Effector memory CD4-positive, alpha-beta T cell (primary cell): ENCODE measurements around the gene ATRIP.

Experiments
- DNase-seq, 3 donors: peaks; one replicate each; pipeline ENCODE4 v3.0.0-alpha.2; 2020
- H3K27ac ChIP-seq: 2 replicates; pipeline ENCODE4 v1.7.0; 2013; ENCODE audit warnings: mild to moderate bottlenecking, low read length, moderate library complexity; ENCODE audit not compliant: insufficient read depth, poor library complexity, severe bottlenecking
- H3K27me3 ChIP-seq: replicated peaks from 2 replicates; pipeline ENCODE4 v1.7.0; 2013; ENCODE audit warnings: mild to moderate bottlenecking, low read length; ENCODE audit not compliant: insufficient read depth, control insufficient read depth, poor library complexity, severe bottlenecking
- H3K36me3 ChIP-seq: 2 replicates; pipeline ENCODE4 v1.7.0; 2013; ENCODE audit warnings: mild to moderate bottlenecking, low read length, moderate library complexity; ENCODE audit not compliant: control insufficient read depth, insufficient read depth
- H3K4me1 ChIP-seq: 2 replicates; pipeline ENCODE4 v1.7.0; 2013; ENCODE audit warnings: low read length, mild to moderate bottlenecking; ENCODE audit not compliant: control insufficient read depth, insufficient read depth, poor library complexity, severe bottlenecking
- H3K4me3 ChIP-seq: 2 replicates; pipeline ENCODE4 v1.7.0; 2013; ENCODE audit warnings: low read length, low read depth, mild to moderate bottlenecking; ENCODE audit not compliant: insufficient read depth, poor library complexity, severe bottlenecking
- H3K9me3 ChIP-seq: 2 replicates; pipeline ENCODE4 v1.7.0; 2013; ENCODE audit warnings: mild to moderate bottlenecking, low read length, moderate library complexity; ENCODE audit not compliant: control insufficient read depth

Gene ATRIP

GRCh38 chr3:48410205-48411040 lies 36.1 kb upstream of the ATRIP start:
- Histone ChIP-seq H3K4me1 (no peaks in the 10 kb centered on the region), H3K36me3 (no peaks in the 10 kb centered on the region)
- no peak for DNase-seq

GRCh38 chr3:48411041-48411588 lies 35.4 kb upstream of the ATRIP start:
- Histone ChIP-seq H3K4me3 (no peak overlapping the region), H3K4me1 (no peaks in the 10 kb centered on the region), H3K27ac (no peak overlapping the region), H3K36me3 (no peaks in the 10 kb centered on the region), H3K27me3 (no peaks in the 10 kb centered on the region), H3K9me3 (no peaks in the 10 kb centered on the region)
- DNase-seq, result no peak

More at GRCh38 chr3:48410205-48411040, 36.1 kb upstream of the ATRIP start:
- H3K9me3 ChIP-seq, result no peaks in the 10 kb centered on the region
- H3K27ac ChIP-seq, result no peak overlapping the region
- H3K4me3 ChIP-seq, result no peak overlapping the region
- no peaks in the 10 kb centered on the region for H3K27me3 ChIP-seq

- no peaks in the 10 kb centered on the region for H3K27me3 ChIP-seq
- H3K4me3 ChIP-seq, result no peak overlapping the region
- H3K4me1 ChIP-seq, result no peaks in the 10 kb centered on the region
- H3K36me3 ChIP-seq, result no peaks in the 10 kb centered on the region
- no peaks in the 10 kb centered on the region for H3K9me3 ChIP-seq
- H3K27ac ChIP-seq, result no peak overlapping the region
- DNase-seq, result no peak
These were observed 34.7 kb upstream of the ATRIP start for GRCh38 chr3:48411606-48412374.

DNA sequence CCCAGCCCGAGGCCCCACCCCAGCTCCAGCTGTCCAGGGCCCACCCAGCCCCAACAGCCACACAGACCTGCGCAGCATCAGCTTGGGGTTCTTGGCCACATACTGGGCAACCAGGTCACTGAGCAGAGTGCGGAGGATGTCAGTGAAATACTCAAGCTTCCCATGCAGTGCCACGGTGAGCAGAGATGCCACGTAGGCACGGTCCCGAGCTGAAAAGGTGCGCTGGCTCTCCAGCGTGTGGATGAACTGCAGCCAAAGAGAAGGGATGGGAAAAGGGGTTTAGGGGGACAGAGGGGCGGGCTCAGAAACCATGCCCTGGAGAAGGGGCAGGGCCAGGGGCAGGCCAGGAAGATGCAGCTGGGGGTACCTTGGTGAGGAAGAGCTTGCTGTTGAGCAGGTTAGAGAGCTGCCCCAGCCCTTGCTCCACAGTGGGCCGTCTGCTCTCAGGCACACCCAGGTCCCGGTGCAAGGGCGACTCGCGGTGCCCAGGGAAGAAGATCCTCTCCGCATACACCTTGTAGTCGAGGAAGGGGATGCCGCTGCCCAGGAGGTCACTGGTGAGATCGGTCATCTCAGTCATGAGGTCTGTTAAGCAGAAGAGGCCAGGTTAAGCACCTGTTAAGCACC lies 34.0 kb upstream of the ATRIP start:
- Histone ChIP-seq H3K27me3 (no peaks in the 10 kb centered on the region), H3K9me3 (no peaks in the 10 kb centered on the region), H3K4me3 (no peak overlapping the region), H3K4me1 (no peaks in the 10 kb centered on the region), H3K27ac (no peak overlapping the region), H3K36me3 (no peaks in the 10 kb centered on the region)
- DNase-seq, result no peak

GRCh38 chr3:48413086-48413485 lies 33.5 kb upstream of the ATRIP start:
- no peak for DNase-seq
- H3K4me3 ChIP-seq, result no peak overlapping the region
- H3K36me3 ChIP-seq, result no peaks in the 10 kb centered on the region

GRCh38 chr3:48413611-48414010 lies 32.9 kb upstream of the ATRIP start:
- Histone ChIP-seq H3K27me3 (no peaks in the 10 kb centered on the region), H3K4me3 (no peak overlapping the region), H3K27ac (no peak overlapping the region), H3K36me3 (no peaks in the 10 kb centered on the region), H3K4me1 (no peaks in the 10 kb centered on the region), H3K9me3 (no peaks in the 10 kb centered on the region)
- no peak for DNase-seq

More at GRCh38 chr3:48413086-48413485, 33.5 kb upstream of the ATRIP start:
- Histone ChIP-seq H3K9me3 (no peaks in the 10 kb centered on the region), H3K27me3 (no peaks in the 10 kb centered on the region), H3K27ac (no peak overlapping the region), H3K4me1 (no peaks in the 10 kb centered on the region)

GRCh38 chr3:48414376-48415250 lies 31.9 kb upstream of the ATRIP start:
- no peak for DNase-seq
- no peaks in the 10 kb centered on the region for H3K4me1 ChIP-seq
- H3K27me3 ChIP-seq, result no peaks in the 10 kb centered on the region
- H3K27ac ChIP-seq, result no peak overlapping the region
- H3K4me3 ChIP-seq, result no peak overlapping the region
- H3K36me3 ChIP-seq, result no peaks in the 10 kb centered on the region
- no peaks in the 10 kb centered on the region for H3K9me3 ChIP-seq

- DNase-seq, result no peak
- H3K27me3 ChIP-seq, result no peaks in the 10 kb centered on the region
- H3K36me3 ChIP-seq, result no peaks in the 10 kb centered on the region
These were observed 31.1 kb upstream of the ATRIP start for GRCh38 chr3:48415251-48415953.

GRCh38 chr3:48416091-48416505 lies 30.4 kb upstream of the ATRIP start:
- Histone ChIP-seq H3K9me3 (no peaks in the 10 kb centered on the region), H3K4me3 (no peak overlapping the region), H3K27ac (no peak overlapping the region), H3K4me1 (no peaks in the 10 kb centered on the region), H3K36me3 (no peaks in the 10 kb centered on the region), H3K27me3 (no peaks in the 10 kb centered on the region)
- no peak for DNase-seq

More at GRCh38 chr3:48415251-48415953, 31.1 kb upstream of the ATRIP start:
- Histone ChIP-seq H3K4me1 (no peaks in the 10 kb centered on the region), H3K27ac (no peak overlapping the region), H3K4me3 (no peak overlapping the region), H3K9me3 (no peaks in the 10 kb centered on the region)
